GM12878 (cell line): ENCODE results near the gene TTC39A. TPM values are rescaled to one million over a fixed set of nuclear protein-coding genes. Genes with fewer than 3 reads are reported as not detected.

Experiments used
- ATAC-seq: fragments of 200-7000 bp; cut with Tn5 transposase; 3 replicates; pipeline ENCODE4 v1.9.1; 2020; ENCODE audit warnings: mild to moderate bottlenecking, moderate library complexity
- BruUV-seq: library from RNA; stranded (reverse); fragments of 400-500 nt; replicated peaks from 2 replicates; lab custom pipeline; 2021; lab: Mats Ljungman, UMichigan
- CTCF ChIA-PET: fragments of 300-600 bp; sonication (Branson Sonifier 250); formaldehyde crosslinking; extraction: SDS; loops from one replicate; lab custom pipeline; 2021; ENCODE audit warnings: inconsistent platforms; lab: Yijun Ruan, JAX
- POLR2A ChIA-PET: fragments of 350-600 bp; formaldehyde crosslinking; extraction: SDS; loops from one replicate; lab custom pipeline; 2021; ENCODE audit warnings: inconsistent platforms; lab: Charles Lee
- RAD21 ChIA-PET: fragments of 300-600 bp; sonication (Branson Sonifier 250); formaldehyde crosslinking; loops from one replicate; lab custom pipeline; 2023; ENCODE audit warnings: antibody characterized with exemption; ENCODE audit not compliant: unreplicated experiment; lab: Charles Lee
- SMC1A ChIA-PET: fragments of 300-600 bp; sonication (Branson Sonifier 250); formaldehyde crosslinking; loops from one replicate; lab custom pipeline; 2023; ENCODE audit not compliant: unreplicated experiment, uncharacterized antibody; lab: Charles Lee
- DNase-seq: peaks from one replicate; pipeline ENCODE4 v3.0.0-alpha.2; 2011; ENCODE audit warnings: low read depth, low spot score
- FAIRE-seq: peaks from 3 replicates; lab custom pipeline; 2011; peaks lifted over from hg19 to GRCh38; lab: Jason Lieb, UNC
- H2AFZ ChIP-seq: 2 replicates; pipeline ENCODE4 v1.6.0; 2011; ENCODE audit warnings: low read depth, low read length, control low read depth; ENCODE audit not compliant: control insufficient read depth
- H3K27ac ChIP-seq: 2 replicates; pipeline ENCODE4 v1.5.1; 2011; ENCODE audit warnings: control low read depth; ENCODE audit not compliant: control insufficient read depth, insufficient read depth
- H3K27me3 ChIP-seq, 2 experiments: replicated peaks in 1 of 2; 2 replicates each; pipeline versions ENCODE4 v1.6.0 to v1.6.1; 2011; ENCODE audit warnings: low read length in 1 of 2; ENCODE audit not compliant: control insufficient read depth in 2 of 2, insufficient read depth in 2 of 2
- H3K36me3 ChIP-seq, 2 experiments: 2 replicates each; pipeline ENCODE4 v1.5.1; 2011; ENCODE audit warnings: low read length in 1 of 2; ENCODE audit not compliant: control insufficient read depth in 2 of 2, insufficient read depth in 2 of 2
- H3K4me1 ChIP-seq: 2 replicates; pipeline ENCODE4 v1.6.1; 2011; ENCODE audit warnings: mild to moderate bottlenecking, low read length, moderate library complexity, mixed read lengths; ENCODE audit not compliant: control insufficient read depth, insufficient read depth
- H3K4me2 ChIP-seq: 2 replicates; pipeline ENCODE4 v1.6.0; 2011; ENCODE audit warnings: control low read depth; ENCODE audit not compliant: control insufficient read depth, insufficient read depth
- H3K4me3 ChIP-seq: fragments of 200-600 bp; sonication (generic); 2 replicates; pipeline ENCODE4 v1.5.1; 2016
- H3K79me2 ChIP-seq: 2 replicates; pipeline ENCODE4 v1.6.0; 2011; ENCODE audit warnings: low read length; ENCODE audit not compliant: control insufficient read depth, insufficient read depth
- H3K9ac ChIP-seq: 2 replicates; pipeline ENCODE4 v1.8.0; 2011; ENCODE audit warnings: low read length, control low read depth, mixed read lengths; ENCODE audit not compliant: control insufficient read depth, insufficient read depth
- H3K9me3 ChIP-seq: replicated peaks from 3 replicates; pipeline ENCODE4 v1.5.1; 2011; ENCODE audit warnings: mild to moderate bottlenecking, low read length; ENCODE audit not compliant: control insufficient read depth, insufficient read depth
- H4K20me1 ChIP-seq: 2 replicates; pipeline ENCODE4 v1.6.0; 2011; ENCODE audit not compliant: control insufficient read depth, insufficient read depth
- CEBPB ChIP-seq, 2 experiments: fragments of 150-350 bp in 1 of 2; IDR thresholded peaks; 2 replicates each; pipeline ENCODE4 v1.6.1; 2012 to 2014; ENCODE audit warnings: low read depth in 2 of 2, low read length in 2 of 2, borderline replicate concordance in 1 of 2, inconsistent platforms in 1 of 2
- HDAC2 ChIP-seq: fragments of 200-600 bp; sonication (generic); IDR thresholded peaks from 2 replicates; pipeline ENCODE4 v1.6.1; 2017
- NR2F1 ChIP-seq: fragments of 450-650 bp; conservative IDR thresholded peaks from 2 replicates; pipeline ENCODE4 v1.6.1; 2017; ENCODE audit warnings: mild to moderate bottlenecking
- NRF1 ChIP-seq: conservative IDR thresholded peaks from 2 replicates; pipeline ENCODE4 v1.6.1; 2011; ENCODE audit warnings: mild to moderate bottlenecking, low read depth, low read length, improper control_type of control experiment
- RB1 ChIP-seq: fragments of 450-650 bp; formaldehyde crosslinking; IDR thresholded peaks from 2 replicates; pipeline ENCODE4 v1.6.1; 2017; ENCODE audit warnings: mild to moderate bottlenecking, borderline replicate concordance
- RCOR1 ChIP-seq: conservative IDR thresholded peaks from 2 replicates; pipeline ENCODE4 v1.6.1; 2012; ENCODE audit warnings: low read depth, low read length, improper control_type of control experiment
- RELA ChIP-seq: fragments of 450-650 bp; IDR thresholded peaks from 2 replicates; pipeline ENCODE4 v1.8.0; 2014; ENCODE audit warnings: borderline replicate concordance; ENCODE audit not compliant: partially characterized antibody
- SMAD1 ChIP-seq: fragments of 450-650 bp; IDR thresholded peaks from 2 replicates; pipeline ENCODE4 v1.6.1; 2018; ENCODE audit warnings: mild to moderate bottlenecking, low read depth; ENCODE audit not compliant: partially characterized antibody
- SREBF2 ChIP-seq: IDR thresholded peaks from 2 replicates; pipeline ENCODE4 v1.6.1; 2012; ENCODE audit warnings: mild to moderate bottlenecking, low read length
- TCF7 ChIP-seq: IDR thresholded peaks from 2 replicates; pipeline ENCODE4 v1.6.1; 2014; ENCODE audit warnings: antibody characterized with exemption, borderline replicate concordance
- ZBED1 ChIP-seq: IDR thresholded peaks from 2 replicates; pipeline ENCODE4 v1.6.1; 2016; ENCODE audit warnings: borderline replicate concordance
- ZNF217 ChIP-seq: fragments of 450-650 bp; IDR thresholded peaks from 2 replicates; pipeline ENCODE4 v1.6.1; 2017; ENCODE audit warnings: antibody characterized with exemption, mild to moderate bottlenecking
- WGBS: methylation state at CpG from one replicate; pipeline ENCODE4 v1.1.6; 2016; ENCODE audit warnings: low lambda C conversion rate; ENCODE audit not compliant: insufficient replicate concordance, insufficient coverage; ENCODE audit errors: missing lambda C conversion rate; 5-methylcytosine and 5-hydroxymethylcytosine counted together
- in situ Hi-C: fragments of 300-500 bp; cut with MboI; formaldehyde crosslinking; loops from 9 replicates; pipeline ENCODE4 v1.14.3; 2018; ENCODE audit warnings: mixed read lengths
- intact Hi-C: fragments of 100-400 bp; cut with micrococcal nuclease; formaldehyde crosslinking; loops from one replicate; pipeline ENCODE4 v1.14.2; 2022; ENCODE audit not compliant: unreplicated experiment
- polyA plus RNA-seq, 11 experiments: library from polyadenylated mRNA; depleted of rRNA in 4 of 11; unstranded in 6 of 11; stranded (reverse) in 5 of 11; fragments of >200 nt; fragmentation: Nextera tagmentation in 4 of 11; fragmentation: Illumina TruSeq in 1 of 11; extraction: Ambion mirVana in 4 of 11; extraction: Trizol in 1 of 11; gene quantifications; 1 replicate in 1 of 11; 2 replicates in 10 of 11; pipeline versions ENCODE4 v1.2.1 to v1.2.3, GENCODE V29; 2011 to 2016; ENCODE audit warnings: inconsistent platforms in 2 of 11, missing spikeins in 2 of 11, low read depth in 1 of 11
- total RNA-seq, 4 experiments: library from RNA; depleted of rRNA in 3 of 4; stranded (reverse); fragments of >200 nt in 3 of 4; fragmentation: Illumina TruSeq in 1 of 4; extraction: Trizol in 1 of 4; gene quantifications; 2 replicates each; pipeline versions ENCODE4 v1.2.1 to v1.2.3, GENCODE V29; 2013 to 2021
- TF ChIP-seq, protein P1 (sequence below): fragments of 450-650 bp; IDR thresholded peaks from 2 replicates; pipeline ENCODE4 v1.6.1; 2018; ENCODE audit warnings: mild to moderate bottlenecking, low read depth, moderate library complexity; ENCODE audit not compliant: partially characterized antibody
- TF ChIP-seq, protein P2 (sequence below): fragments of 450-650 bp; IDR thresholded peaks from 2 replicates; pipeline ENCODE4 v1.6.1; 2016; ENCODE audit warnings: mild to moderate bottlenecking

The TTC39A gene
- total and polyA plus RNA-seq, 10 of the 15 experiments (the other 5 are each of a cell fraction or from before 2014, with no cell fraction given) = 0.18 to 3.0 (median 1.2) TPM

DNA sequence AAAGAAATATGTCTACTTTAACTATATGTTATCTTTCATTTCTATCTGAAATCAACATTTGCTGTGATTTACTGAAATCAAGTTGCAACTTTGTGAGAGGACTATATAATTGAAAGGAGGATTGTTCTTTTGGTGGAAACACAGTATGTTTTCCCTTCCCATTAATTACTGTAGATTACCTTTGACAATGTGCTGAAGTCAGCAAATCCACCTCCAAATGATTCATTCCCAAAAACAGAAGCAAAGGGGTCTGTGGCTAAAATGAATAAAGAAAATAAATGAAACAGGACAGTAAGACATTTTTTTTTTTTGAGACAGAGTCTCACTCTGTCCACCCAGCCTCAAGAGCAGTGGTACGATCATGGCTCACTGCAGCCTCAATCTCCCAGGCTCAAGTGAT, 35.4 kb upstream of the TTC39A start:
- FAIRE-seq (no peak), DNase-seq (no peak), ATAC-seq (no peak)
- H3K9me3 ChIP-seq = no peaks in the 10 kb centered on the region
- in situ Hi-C loops (no loop called here), intact Hi-C loops (no loop called here)
- BruUV-seq = no TSS peak
- no peak overlapping the region for H3K4me2 ChIP-seq
- ChIA-PET SMC1A (no interaction called here), RAD21 (no interaction called here), CTCF (no interaction called here), POLR2A (no interaction called here)
- H3K4me1 ChIP-seq = no peaks in the 10 kb centered on the region
- 100% methylated on average over 1 of the region's 1 CpG for WGBS
- TF ChIP-seq SMAD1 = no peak
- no peak for TF ChIP-seq RB1
- TF ChIP-seq RCOR1 = no peak
- no peak for TF ChIP-seq ZBED1
- TF ChIP-seq NRF1 = no peak
- no peak for TF ChIP-seq HDAC2
- no peak for TF ChIP-seq SREBF2
- TF ChIP-seq CEBPB (IDR thresholded peaks at IDR 0.05; ENCODE audit: borderline replicate concordance in 1 of 2, low read depth in 2 of 2, low read length in 2 of 2) = no peak
- no peak for TF ChIP-seq RELA
- TF ChIP-seq TCF7 = no peak
- TF ChIP-seq, protein P1, sequence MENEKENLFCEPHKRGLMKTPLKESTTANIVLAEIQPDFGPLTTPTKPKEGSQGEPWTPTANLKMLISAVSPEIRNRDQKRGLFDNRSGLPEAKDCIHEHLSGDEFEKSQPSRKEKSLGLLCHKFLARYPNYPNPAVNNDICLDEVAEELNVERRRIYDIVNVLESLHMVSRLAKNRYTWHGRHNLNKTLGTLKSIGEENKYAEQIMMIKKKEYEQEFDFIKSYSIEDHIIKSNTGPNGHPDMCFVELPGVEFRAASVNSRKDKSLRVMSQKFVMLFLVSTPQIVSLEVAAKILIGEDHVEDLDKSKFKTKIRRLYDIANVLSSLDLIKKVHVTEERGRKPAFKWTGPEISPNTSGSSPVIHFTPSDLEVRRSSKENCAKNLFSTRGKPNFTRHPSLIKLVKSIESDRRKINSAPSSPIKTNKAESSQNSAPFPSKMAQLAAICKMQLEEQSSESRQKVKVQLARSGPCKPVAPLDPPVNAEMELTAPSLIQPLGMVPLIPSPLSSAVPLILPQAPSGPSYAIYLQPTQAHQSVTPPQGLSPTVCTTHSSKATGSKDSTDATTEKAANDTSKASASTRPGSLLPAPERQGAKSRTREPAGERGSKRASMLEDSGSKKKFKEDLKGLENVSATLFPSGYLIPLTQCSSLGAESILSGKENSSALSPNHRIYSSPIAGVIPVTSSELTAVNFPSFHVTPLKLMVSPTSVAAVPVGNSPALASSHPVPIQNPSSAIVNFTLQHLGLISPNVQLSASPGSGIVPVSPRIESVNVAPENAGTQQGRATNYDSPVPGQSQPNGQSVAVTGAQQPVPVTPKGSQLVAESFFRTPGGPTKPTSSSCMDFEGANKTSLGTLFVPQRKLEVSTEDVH = no peak
- no peak for TF ChIP-seq ZNF217
- no peak for TF ChIP-seq NR2F1
- TF ChIP-seq, protein P2, sequence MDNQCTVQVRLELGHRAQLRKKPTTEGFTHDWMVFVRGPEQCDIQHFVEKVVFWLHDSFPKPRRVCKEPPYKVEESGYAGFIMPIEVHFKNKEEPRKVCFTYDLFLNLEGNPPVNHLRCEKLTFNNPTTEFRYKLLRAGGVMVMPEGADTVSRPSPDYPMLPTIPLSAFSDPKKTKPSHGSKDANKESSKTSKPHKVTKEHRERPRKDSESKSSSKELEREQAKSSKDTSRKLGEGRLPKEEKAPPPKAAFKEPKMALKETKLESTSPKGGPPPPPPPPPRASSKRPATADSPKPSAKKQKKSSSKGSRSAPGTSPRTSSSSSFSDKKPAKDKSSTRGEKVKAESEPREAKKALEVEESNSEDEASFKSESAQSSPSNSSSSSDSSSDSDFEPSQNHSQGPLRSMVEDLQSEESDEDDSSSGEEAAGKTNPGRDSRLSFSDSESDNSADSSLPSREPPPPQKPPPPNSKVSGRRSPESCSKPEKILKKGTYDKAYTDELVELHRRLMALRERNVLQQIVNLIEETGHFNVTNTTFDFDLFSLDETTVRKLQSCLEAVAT = no peak
- H3K9ac ChIP-seq = no peak overlapping the region
- H3K36me3 ChIP-seq = peaks cover 0 to 23% of the 10 kb centered on the region in 2 experiments; a peak in 3 of 4 replicates
- no peak overlapping the region for H3K27ac ChIP-seq
- H3K4me3 ChIP-seq = no peak overlapping the region
- no peaks in the 10 kb centered on the region for H3K27me3 ChIP-seq
- H4K20me1 ChIP-seq = no peaks in the 10 kb centered on the region
- H2AFZ ChIP-seq = no peak overlapping the region
- no peaks in the 10 kb centered on the region for H3K79me2 ChIP-seq
